HEK293T (cell line): ENCODE measurements around the gene PLD1.

Experiments
- BHLHE40 ChIP-seq: fragments of 450-650 bp; IDR thresholded peaks from 2 replicates; pipeline ENCODE4 v1.6.1; 2016; ENCODE audit warnings: mild to moderate bottlenecking, moderate library complexity, borderline replicate concordance
- CTBP1 ChIP-seq: fragments of 450-650 bp; IDR thresholded peaks from 2 replicates; pipeline ENCODE4 v1.6.1; 2016; ENCODE audit warnings: borderline replicate concordance
- HDGF ChIP-seq: fragments of 450-650 bp; IDR thresholded peaks from 2 replicates; pipeline ENCODE4 v1.6.1; 2017; ENCODE audit warnings: antibody characterized with exemption, borderline replicate concordance
- L3MBTL2 ChIP-seq: fragments of 450-650 bp; conservative IDR thresholded peaks from 2 replicates; pipeline ENCODE4 v1.6.1; 2016; ENCODE audit warnings: mild to moderate bottlenecking
- NFRKB ChIP-seq: fragments of 450-650 bp; IDR thresholded peaks from 2 replicates; pipeline ENCODE4 v1.6.1; 2016; ENCODE audit warnings: mild to moderate bottlenecking, moderate library complexity
- SP1 ChIP-seq: fragments of 450-650 bp; IDR thresholded peaks from 2 replicates; pipeline ENCODE4 v1.6.1; 2017
- ZNF384 ChIP-seq: fragments of 450-650 bp; IDR thresholded peaks from 2 replicates; pipeline ENCODE4 v1.6.1; 2016

DNA sequence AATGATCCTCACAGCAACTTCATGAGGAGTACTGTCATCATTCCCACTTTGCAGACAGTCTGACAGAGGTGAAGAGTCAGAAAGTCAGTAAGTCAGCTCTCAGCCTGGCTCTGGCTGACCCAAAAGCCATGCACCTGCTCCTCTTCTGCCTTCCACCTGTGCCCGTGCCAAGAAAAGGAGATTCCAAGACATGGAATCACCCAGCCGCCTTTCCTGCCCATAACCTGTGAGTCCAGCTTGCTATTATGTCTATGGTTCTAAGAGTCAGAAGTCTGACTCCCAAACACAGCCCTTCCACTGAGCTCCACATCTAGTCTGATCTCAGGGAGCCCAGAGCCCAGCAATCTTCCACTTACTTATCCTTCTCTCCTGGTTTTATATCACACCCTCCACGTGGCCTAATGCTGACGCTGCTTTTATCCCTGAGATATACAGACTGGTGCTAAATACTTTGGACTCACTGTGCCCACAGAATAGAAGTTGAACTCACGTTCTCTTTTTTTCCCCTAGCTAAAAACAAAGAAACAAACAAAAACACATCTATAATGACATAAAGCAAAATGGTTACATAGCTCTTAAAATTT, 66.0 kb downstream of the PLD1 start:
- TF ChIP-seq BHLHE40 (no peak), NFRKB (no peak), HDGF (no peak), SP1 (no peak), L3MBTL2 (no peak), ZNF384 (no peak), CTBP1 (no peak)
